Measurements from ENCODE around the gene SOX1. TPM values are rescaled to one million over a fixed set of nuclear protein-coding genes. Genes with fewer than 3 reads are reported as not detected.

SOX1 gene
- polyA plus RNA-seq, 3 donors, result not detected

DNA sequence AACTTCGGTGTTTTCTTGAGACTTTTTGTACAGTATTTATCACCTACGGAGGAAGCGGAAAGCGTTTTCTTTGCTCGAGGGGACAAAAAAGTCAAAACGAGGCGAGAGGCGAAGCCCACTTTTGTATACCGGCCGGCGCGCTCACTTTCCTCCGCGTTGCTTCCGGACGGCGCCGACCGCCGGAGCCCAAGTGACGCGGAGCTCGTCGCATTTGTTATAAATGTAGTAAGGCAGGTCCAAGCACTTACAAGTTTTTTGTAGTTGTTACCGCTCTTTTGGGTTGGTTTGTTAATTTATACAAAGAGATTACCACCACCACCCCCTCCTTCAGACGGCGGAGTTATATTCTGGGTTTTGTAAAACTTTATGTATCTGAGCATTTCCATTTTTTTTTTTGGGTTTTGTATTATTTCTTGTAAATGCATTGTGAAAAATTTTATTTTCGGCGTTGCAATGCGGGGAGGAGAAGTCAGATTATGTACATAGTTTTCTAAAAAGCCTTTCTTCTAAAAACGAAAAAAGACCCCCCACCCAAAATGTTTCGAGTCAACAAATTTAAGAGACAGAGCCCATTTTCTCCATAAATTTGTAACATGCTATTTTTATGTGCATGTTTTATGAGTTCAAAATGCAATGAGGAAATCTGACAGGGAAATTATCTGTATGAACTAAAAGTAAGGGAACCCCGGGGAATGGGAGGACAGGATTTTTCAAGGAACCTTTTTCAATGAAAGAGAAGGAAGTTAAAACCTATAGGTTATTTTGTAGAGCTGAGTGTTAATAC, 2.3 kb downstream of the SOX1 start:
- no peak overlapping the region for H3K27ac ChIP-seq (ENCODE audit: low read depth, low read length)
- WGBS, 3 donors, result 5 to 8% (median 7%) methylated on average over 33 of the region's 33 CpGs

DNA sequence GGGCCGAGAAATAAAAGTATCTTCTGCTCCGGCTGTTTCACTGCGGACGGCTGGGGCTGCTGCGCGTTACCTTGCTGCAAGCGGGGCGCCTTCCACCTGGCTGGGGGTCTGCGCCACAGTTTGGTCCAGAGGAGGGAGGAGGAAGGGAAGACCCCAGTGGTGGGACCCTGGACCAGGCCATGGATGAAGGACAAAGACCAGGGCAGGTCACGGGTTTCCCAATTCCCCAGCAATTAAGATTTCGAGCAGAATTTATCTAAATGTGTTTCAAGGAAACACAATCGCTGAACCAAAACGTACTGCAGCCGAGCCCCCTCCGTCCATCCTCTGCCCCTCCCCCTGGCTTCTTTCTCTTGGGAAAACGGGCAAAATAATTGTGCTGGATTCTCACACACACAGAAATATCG, 2.9 kb downstream of the SOX1 start:
- 8 to 15% (median 11%) methylated on average over 17 of the region's 17 CpGs for WGBS, 3 donors

DNA sequence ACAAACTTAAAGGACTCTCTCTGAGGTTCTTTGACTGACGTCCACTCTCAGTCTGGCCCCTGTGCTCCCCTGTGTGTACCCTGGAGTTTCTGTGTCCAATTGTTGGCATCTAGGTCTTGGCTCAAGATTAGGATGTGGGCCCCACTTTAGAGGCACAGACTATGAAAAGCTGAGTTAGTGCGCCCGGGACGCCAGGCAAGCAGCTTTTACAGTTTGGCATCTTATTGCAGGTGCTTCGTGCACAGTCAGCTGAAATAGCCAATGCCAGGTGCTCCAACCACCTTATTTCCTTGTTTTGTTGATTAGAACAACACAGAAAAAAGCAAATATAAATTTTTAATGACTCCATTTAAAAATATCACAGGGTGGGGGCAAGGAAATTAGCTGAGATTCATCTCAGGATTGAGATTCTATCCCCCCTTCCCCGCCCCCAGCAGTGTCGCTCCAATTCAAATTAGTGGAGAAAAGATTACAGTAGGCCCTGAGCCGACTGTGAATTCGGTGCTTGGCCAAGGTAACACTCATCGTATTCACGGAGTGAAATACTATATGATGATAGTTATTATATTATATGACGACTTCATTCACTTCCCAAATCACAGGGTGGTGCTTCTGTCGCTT, 4.3 kb downstream of the SOX1 start:
- H3K27ac ChIP-seq (ENCODE audit: low read depth, low read length), result no peak overlapping the region
- 18 to 23% (median 21%) methylated on average over 13 of the region's 13 CpGs for WGBS, 3 donors

More for the DNA sequence above, 2.9 kb downstream of the SOX1 start:
- H3K27ac ChIP-seq (ENCODE audit: low read depth, low read length), result no peak overlapping the region

- 7 to 11% (median 9%) methylated on average over 57 to 59 of the region's 59 CpGs for WGBS, 3 donors
Measured at GRCh38 chr13:112071723-112072533, 5.0 kb downstream of the SOX1 start.

DNA sequence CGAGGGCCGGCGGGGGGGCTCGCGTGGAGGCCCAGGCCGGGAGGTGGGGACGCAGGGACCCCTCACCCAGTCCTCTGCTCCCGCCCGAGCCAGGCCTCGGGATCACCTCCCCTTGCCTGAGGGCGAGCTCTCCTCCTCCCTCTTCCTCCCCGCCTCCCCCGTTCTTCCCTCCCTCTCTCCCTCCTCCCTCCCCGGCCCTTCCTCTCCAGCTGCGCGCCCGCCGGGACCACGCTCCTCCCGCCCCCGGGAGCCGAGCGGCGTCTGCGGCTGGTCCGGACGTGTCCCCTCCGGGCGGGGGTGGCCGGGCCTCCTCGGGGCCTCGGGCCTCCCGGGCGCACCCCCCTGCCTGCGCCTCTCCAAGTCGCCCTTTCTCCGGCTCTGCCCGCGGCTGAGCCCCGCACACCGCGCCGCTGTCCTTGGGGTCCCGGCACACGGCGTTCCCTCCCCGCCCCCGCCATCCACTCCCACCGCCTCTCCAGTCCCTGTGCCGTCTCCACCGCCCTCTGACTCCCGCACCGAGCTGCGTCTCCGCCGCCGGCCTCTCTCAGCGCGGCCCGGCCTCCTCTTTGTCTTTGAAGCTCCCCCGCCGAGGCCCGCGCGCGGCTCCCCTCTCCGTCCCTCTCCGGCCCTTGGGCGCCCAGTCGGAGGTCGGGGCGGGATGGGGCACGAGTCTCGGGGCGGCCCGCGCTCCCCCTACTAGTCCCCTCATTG, 5.7 kb downstream of the SOX1 start:
- no peak overlapping the region for H3K27ac ChIP-seq (ENCODE audit: low read depth, low read length)
- WGBS, 3 donors, result 1% methylated on average over 51 to 77 of the region's 77 CpGs

More at GRCh38 chr13:112071723-112072533, 5.0 kb downstream of the SOX1 start:
- H3K27ac ChIP-seq (ENCODE audit: low read depth, low read length), result no peak overlapping the region

DNA sequence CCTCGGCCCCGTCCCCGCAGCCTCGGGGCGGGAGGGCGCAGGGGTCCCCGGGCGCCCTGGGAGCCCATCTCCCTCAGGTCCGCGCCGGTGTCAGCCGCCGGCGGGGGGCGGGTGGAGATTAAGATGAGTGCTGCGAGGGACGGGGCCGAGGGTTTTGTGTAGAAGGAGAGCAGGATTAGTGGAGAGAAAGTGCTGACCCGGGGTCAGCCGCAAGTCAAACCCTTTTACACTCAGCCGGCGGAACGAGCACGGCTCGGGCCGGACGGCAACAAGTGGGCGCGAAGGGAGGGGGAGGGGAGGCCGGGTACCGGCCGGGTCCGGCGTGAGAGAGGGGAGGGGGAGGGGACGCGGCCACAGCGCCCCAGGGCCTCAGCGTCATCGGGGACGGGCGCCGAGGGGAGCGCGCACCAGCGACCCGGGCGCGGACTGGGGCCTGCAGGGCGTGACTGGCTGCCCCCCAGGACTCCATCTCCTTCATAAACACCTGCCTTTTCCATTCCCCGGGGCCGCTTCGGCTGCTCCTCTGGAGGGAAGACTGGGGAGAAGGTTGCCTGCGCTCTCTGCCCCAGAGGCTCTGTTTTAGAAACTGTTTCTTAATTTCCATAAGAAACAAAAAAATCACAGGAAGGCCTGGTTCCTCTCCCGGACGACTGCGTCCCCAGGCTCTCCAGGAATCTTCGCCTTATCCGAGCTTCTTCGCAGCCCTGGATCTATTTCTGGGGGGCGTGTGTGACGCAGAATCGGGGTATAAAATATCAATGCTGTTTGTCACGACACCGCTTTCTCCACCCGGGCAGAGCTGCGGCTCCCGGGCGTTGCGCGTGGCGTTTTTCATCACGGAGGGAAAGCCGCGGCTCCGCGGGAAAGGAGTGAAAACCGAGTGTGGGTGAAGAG, 6.5 kb downstream of the SOX1 start:
- no peak overlapping the region for H3K27ac ChIP-seq (ENCODE audit: low read depth, low read length)
- 2 to 4% (median 4%) methylated on average over 55 to 77 of the region's 77 CpGs for WGBS, 3 donors

- H3K27ac ChIP-seq (ENCODE audit: low read depth, low read length), result no peak overlapping the region
- 7 to 10% (median 7%) methylated on average over 17 of the region's 17 CpGs for WGBS, 3 donors
Measured at GRCh38 chr13:112074139-112074865, 7.4 kb downstream of the SOX1 start.

DNA sequence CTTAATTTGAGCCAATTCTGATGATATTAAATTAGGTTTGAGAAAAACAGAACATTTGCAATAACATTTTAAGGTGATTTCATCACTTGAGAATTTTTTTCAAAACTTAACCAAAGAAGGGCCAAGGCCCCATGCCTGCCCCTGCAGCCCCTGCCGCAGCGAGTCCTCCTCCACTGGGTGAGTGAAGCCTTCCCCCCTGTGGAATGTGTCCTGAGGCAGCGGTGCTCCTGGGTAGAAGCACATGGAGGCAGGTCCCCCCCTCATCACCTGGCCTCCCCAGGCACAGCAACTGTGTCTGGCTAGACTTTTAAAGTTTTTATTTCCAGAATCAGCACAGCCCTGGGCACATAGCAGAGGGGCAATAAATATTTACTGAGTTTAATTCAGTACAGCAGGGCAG, 10.8 kb downstream of the SOX1 start:
- no peak overlapping the region for H3K27ac ChIP-seq (ENCODE audit: low read depth, low read length)
- WGBS, 3 donors, result 9 to 21% (median 16%) methylated on average over 3 of the region's 3 CpGs

- no peak overlapping the region for H3K27ac ChIP-seq (ENCODE audit: low read depth, low read length)
- WGBS, 3 donors, result 8 to 21% (median 10%) methylated on average over 16 of the region's 16 CpGs
Measured at GRCh38 chr13:112078216-112078615, 11.3 kb downstream of the SOX1 start.

GRCh38 chr13:112078879-112079531, 12.1 kb downstream of the SOX1 start:
- no peak overlapping the region for H3K27ac ChIP-seq (ENCODE audit: low read depth, low read length)
- WGBS, 3 donors, result 40 to 61% (median 43%) methylated on average over 4 of the region's 4 CpGs

DNA sequence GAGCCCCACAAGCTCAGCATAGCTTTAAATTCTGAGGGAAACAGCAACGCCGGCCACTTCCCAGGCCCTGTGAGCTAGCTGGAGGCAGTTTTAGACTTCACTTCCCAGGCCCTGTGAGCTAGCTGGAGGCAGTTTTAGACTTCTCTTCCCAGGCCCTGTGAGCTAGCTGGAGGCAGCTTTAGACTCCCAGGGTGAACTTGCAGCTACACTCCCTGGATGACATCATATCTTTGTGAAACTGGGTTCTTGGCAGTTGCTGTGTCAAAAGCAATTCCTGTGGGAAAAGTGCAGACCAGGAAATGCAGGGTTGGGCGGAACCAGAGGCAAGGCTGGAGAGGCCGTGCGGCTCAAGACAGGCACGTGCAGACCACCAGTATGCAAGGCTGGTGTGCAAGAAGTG, 12.7 kb downstream of the SOX1 start:
- WGBS, 3 donors, result 31 to 53% (median 39%) methylated on average over 6 of the region's 6 CpGs
- H3K27ac ChIP-seq (ENCODE audit: low read depth, low read length), result no peak overlapping the region

DNA sequence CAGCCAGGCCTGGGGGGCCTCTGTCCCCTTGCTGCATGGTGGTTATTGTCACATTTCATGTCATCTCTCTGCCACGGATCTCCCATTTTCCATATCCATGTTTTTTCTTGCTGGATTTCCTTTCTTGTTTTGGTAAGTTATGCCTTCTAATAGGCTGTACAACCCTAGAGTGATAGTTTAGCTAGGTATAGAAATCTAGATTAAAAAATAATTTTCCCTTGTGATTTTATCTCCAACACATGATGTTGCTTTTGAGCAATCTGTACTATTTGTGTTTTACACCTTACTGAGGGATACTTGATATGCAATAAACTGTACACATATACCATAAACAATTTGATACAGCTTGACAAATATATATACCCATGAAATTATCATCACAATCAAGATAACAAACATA, 17.0 kb downstream of the SOX1 start:
- H3K27ac ChIP-seq (ENCODE audit: low read depth, low read length), result no peak overlapping the region
- 83 to 100% (median 98%) methylated on average over 1 of the region's 1 CpG for WGBS, 3 donors

- H3K27ac ChIP-seq (ENCODE audit: low read depth, low read length), result no peak overlapping the region
- 50 to 66% (median 64%) methylated on average over 4 of the region's 4 CpGs for WGBS, 3 donors
Measured at GRCh38 chr13:112092453-112092852, 25.5 kb downstream of the SOX1 start.

DNA sequence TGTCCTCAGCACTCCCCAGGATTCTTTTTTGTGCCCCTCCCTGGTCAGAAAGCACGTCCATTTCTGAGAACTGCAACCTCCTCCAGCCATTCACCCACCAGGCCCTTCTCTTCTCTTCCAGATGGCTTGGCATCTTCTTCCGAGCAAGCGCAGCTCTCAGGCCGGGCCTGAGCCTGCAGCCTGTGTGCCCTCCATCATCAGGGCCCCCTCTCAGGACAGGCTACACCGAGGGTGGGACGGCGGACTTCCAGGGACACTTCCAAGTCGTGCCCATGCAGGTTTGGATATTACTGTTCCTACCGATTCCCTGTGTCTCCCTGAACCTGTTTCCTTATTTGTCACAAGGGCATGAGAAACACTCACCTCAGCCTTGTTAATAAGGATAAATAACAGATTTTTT, 28.4 kb downstream of the SOX1 start:
- H3K27ac ChIP-seq (ENCODE audit: low read depth, low read length), result no peak overlapping the region
- WGBS, 3 donors, result 77 to 83% (median 81%) methylated on average over 9 of the region's 9 CpGs

DNA sequence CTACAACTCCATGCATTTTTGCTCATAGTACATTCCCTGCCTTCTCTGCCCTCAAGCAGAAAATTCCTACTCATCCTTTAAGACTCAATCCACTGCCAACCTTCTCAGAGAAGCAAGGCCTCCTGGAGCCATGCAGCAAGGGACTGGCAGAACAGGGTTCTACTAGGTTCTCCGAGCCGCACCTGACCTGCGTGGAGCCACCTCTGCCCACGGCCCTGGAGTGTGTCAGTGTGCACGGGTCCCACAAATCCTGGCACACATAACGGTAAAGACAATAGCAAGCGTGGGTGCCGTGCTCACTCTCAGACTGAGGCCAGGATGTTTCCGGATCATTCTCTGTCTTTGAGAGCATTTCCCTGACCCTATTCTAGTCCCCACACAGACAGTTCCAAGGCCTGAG, 30.0 kb downstream of the SOX1 start:
- H3K27ac ChIP-seq (ENCODE audit: low read depth, low read length), result no peak overlapping the region
- 89 to 91% (median 90%) methylated on average over 9 of the region's 9 CpGs for WGBS, 3 donors

GRCh38 chr13:112097770-112098169, 30.8 kb downstream of the SOX1 start:
- WGBS, 3 donors, result 69 to 73% (median 70%) methylated on average over 10 of the region's 10 CpGs
- no peak overlapping the region for H3K27ac ChIP-seq (ENCODE audit: low read depth, low read length)

DNA sequence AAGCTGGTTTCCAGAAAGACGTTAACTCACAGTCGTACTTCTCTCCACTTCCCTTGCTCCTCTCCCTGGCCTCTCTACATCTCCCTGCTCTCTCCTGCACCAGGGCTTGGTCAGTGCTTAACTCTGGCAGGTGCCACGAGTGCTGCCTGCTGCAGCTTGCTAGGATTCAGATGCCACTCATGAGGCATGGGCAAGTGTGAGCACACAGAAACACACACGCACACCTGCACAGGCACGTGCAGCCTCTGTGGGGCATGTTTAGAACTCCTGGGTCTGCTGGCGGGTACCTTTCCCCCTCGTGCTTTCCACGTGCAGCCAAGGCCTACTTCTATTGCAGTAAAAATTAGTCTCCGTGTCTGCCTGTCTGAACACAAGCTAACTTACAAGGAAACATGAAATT, 31.8 kb downstream of the SOX1 start:
- WGBS, 3 donors, result 56 to 72% (median 71%) methylated on average over 9 of the region's 9 CpGs

More for the DNA sequence above, 31.8 kb downstream of the SOX1 start:
- H3K27ac ChIP-seq (ENCODE audit: low read depth, low read length), result no peak overlapping the region

Data from adipose tissue (tissue), 3 donors.